Esophagus squamous epithelium (tissue), 5 donors: Measurements from ENCODE around the gene ELOVL2. TPM values are rescaled to one million over a fixed set of nuclear protein-coding genes. Genes with fewer than 3 reads are reported as not detected.

Experiments
- DNase-seq: peaks from one replicate; lab custom pipeline; 2025; lab: John Stamatoyannopoulos, UW
- H3K27ac ChIP-seq, 4 donors: fragments of 200-600 bp; sonication (generic); one replicate each; pipeline ENCODE4 v1.5.1; 2016 to 2019; ENCODE audit warnings: mild to moderate bottlenecking in 1 of 4
- H3K27me3 ChIP-seq, 4 donors: fragments of 200-600 bp; sonication (generic); 1 replicate in 3 of 4; 2 replicates in 1 of 4; pipeline versions ENCODE4 v1.5.1 to v1.6.0; 2017 to 2021; ENCODE audit warnings: antibody characterized with exemption in 1 of 4
- H3K36me3 ChIP-seq, 3 donors: fragments of 200-600 bp; sonication (generic); one replicate each; pipeline ENCODE4 v1.5.1; 2016 to 2019
- H3K4me1 ChIP-seq, 3 donors: fragments of 200-600 bp; sonication (generic); one replicate each; pipeline ENCODE4 v1.5.1; 2017 to 2019
- H3K4me3 ChIP-seq, 4 donors: fragments of 200-600 bp; sonication (generic); 1 replicate in 3 of 4; 2 replicates in 1 of 4; pipeline ENCODE4 v1.5.1; 2016 to 2019; ENCODE audit warnings: mild to moderate bottlenecking in 2 of 4, moderate library complexity in 1 of 4
- H3K9me3 ChIP-seq, 3 donors: fragments of 200-600 bp; sonication (generic); one replicate each; pipeline ENCODE4 v1.5.1; 2016 to 2019
- POLR2A ChIP-seq, 4 donors: fragments of 450-650 bp; IDR thresholded peaks; one replicate each; pipeline ENCODE4 v1.6.1; 2017; ENCODE audit warnings: antibody characterized with exemption in 4 of 4, mild to moderate bottlenecking in 4 of 4, moderate library complexity in 3 of 4
- WGBS, 2 donors: methylation state at CpG; one replicate each; pipeline ENCODE4 v1.1.5; 2018; 5-methylcytosine and 5-hydroxymethylcytosine counted together
- intact Hi-C: fragments of 100-400 bp; cut with DNase I; formaldehyde crosslinking; loops from one replicate; pipeline ENCODE4 v1.15.0; 2022
- total RNA-seq, 4 donors: library from RNA; depleted of rRNA; stranded (reverse); fragments of >200 nt; gene quantifications; one replicate each; pipeline ENCODE4 v1.1.0, GENCODE V29; 2016
- TF ChIP-seq, protein P1 (sequence below), 6 experiments: fragments of 450-650 bp in 4 of 6; fragments of 200-600 bp in 2 of 6; sonication (generic) in 2 of 6; IDR thresholded peaks; one replicate each; pipeline ENCODE4 v1.5.1; 2016 to 2019; ENCODE audit warnings: antibody characterized with exemption in 6 of 6, mild to moderate bottlenecking in 4 of 6, moderate library complexity in 4 of 6
- donor health status: DM: yes; HTN: yes; CAD: no.

The ELOVL2 gene
- total RNA-seq, 4 donors from 2014 or later, result 0.06 to 0.38 (median 0.18) TPM; not detected in 1

DNA sequence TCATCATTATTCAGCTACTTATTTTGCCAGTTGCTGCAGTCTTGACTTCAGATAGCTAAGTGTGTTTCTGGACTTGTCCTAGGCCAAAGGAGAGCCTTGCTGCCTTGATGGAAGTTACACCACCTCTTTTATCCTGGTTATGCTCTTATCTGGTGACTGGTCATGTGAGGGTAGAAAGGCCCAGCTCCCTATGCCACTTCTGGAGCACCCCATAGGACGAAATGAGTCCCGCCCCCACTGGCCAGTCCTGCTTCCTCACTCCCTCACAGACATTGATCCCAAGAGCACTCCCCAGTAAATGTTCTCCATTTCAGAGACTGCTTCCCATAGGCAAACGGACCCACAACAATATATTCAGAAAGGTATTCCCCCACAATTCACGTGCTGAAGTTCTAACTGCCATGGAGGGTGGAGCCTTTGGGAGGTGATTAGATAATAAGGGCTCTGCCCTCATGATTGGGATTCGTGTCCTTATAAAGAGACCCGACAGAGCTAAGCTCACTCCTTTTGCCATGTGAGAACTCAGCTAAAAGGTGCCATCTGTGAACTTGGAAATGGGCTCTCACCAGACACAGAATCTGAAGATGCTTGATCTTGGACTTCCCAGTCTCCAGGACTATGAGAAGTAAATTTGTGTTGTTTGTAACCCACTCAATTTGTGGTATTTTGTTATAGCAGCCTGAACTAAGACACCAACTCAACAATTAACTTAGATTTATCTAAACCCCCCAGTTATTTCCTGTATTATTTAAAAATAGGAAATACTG lies 21.5 kb upstream of the ELOVL2 start:
- Histone ChIP-seq H3K27me3 (peaks cover 0 to 11% (median 0%) of the 10 kb centered on the region in 4 donors), H3K27ac (no peak overlapping the region), H3K36me3 (no peaks in the 10 kb centered on the region), H3K4me3 (no peak overlapping the region), H3K9me3 (no peaks in the 10 kb centered on the region), H3K4me1 (no peaks in the 10 kb centered on the region)
- TF ChIP-seq, protein P1, sequence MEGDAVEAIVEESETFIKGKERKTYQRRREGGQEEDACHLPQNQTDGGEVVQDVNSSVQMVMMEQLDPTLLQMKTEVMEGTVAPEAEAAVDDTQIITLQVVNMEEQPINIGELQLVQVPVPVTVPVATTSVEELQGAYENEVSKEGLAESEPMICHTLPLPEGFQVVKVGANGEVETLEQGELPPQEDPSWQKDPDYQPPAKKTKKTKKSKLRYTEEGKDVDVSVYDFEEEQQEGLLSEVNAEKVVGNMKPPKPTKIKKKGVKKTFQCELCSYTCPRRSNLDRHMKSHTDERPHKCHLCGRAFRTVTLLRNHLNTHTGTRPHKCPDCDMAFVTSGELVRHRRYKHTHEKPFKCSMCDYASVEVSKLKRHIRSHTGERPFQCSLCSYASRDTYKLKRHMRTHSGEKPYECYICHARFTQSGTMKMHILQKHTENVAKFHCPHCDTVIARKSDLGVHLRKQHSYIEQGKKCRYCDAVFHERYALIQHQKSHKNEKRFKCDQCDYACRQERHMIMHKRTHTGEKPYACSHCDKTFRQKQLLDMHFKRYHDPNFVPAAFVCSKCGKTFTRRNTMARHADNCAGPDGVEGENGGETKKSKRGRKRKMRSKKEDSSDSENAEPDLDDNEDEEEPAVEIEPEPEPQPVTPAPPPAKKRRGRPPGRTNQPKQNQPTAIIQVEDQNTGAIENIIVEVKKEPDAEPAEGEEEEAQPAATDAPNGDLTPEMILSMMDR (IDR thresholded peaks at IDR 0.05), result no peak
- no peak for TF ChIP-seq POLR2A (IDR thresholded peaks at IDR 0.05)
- intact Hi-C loops, result loop anchor here (5.0 kb wide), 1 partner anchor 113 kb away; no protein-coding TSS in a partner anchor
- DNase-seq, result no peak
- WGBS, 2 donors, result 84 to 94% methylated on average over 6 of the region's 6 CpGs

DNA sequence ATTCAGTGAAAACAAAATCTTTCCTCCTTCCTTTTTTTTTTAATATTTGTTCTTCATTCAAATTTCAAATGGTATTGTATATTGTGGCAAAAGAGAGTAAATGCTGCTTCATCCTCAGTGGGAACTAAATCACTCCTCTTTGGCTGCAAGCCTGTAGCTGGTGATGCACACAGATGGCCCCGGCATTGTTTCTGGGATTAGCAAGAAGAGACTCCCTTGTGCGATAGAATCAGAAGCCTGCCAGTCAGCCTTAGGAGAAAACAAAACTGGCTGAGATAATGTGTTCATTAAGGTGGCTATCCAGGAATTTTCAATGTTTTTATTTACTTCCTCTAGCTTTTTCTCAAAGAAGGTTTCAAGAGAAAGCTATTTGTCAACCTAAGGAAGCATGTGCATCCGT lies 20.7 kb upstream of the ELOVL2 start:
- peaks cover 0 to 11% (median 0%) of the 10 kb centered on the region in 4 donors for H3K27me3 ChIP-seq
- no peak for TF ChIP-seq POLR2A (IDR thresholded peaks at IDR 0.05)
- TF ChIP-seq, protein P1 (IDR thresholded peaks at IDR 0.05), result no peak
- DNase-seq, result no peak
- H3K27ac ChIP-seq, result no peak overlapping the region
- no peaks in the 10 kb centered on the region for H3K36me3 ChIP-seq
- intact Hi-C loops, result loop anchor here (5.0 kb wide), 1 partner anchor 113 kb away; no protein-coding TSS in a partner anchor
- H3K9me3 ChIP-seq, result no peaks in the 10 kb centered on the region
- no peaks in the 10 kb centered on the region for H3K4me1 ChIP-seq
- H3K4me3 ChIP-seq, result no peak overlapping the region
- WGBS, 2 donors, result 53 to 54% methylated on average over 3 of the region's 3 CpGs

GRCh38 chr6:11062715-11063114 lies 18.6 kb upstream of the ELOVL2 start:
- H3K4me3 ChIP-seq, result no peak overlapping the region
- TF ChIP-seq, protein P1 (IDR thresholded peaks at IDR 0.05), result no peak
- TF ChIP-seq POLR2A (IDR thresholded peaks at IDR 0.05), result no peak
- H3K27me3 ChIP-seq, result peaks cover 0 to 11% (median 0%) of the 10 kb centered on the region in 4 donors
- H3K9me3 ChIP-seq, result no peaks in the 10 kb centered on the region
- H3K27ac ChIP-seq, result no peak overlapping the region
- WGBS, 2 donors, result 84 to 95% methylated on average over 2 of the region's 2 CpGs
- H3K36me3 ChIP-seq, result no peaks in the 10 kb centered on the region
- no peaks in the 10 kb centered on the region for H3K4me1 ChIP-seq
- DNase-seq, result no peak
- intact Hi-C loops, result no loop called here

DNA sequence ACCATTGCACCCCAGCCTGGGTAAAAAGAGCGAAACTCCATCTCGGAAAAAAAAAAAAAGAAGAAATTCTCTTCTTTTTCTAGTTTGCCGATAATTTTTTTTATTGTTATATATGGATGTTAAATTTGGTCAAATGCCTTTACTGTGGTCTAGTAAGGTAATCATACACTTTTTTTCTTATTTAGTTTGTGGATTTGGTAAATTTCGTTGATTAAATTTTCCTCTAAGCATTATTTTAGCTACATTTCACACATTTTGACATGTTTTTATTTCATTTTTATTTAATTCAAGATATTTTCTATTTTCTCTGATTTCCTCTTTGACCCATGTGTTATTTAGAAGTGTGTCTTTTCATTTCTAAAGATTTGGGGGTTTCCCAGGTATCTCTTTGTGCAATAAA lies 18.0 kb upstream of the ELOVL2 start:
- intact Hi-C loops, result no loop called here
- Histone ChIP-seq H3K4me3 (no peak overlapping the region), H3K27ac (no peak overlapping the region), H3K9me3 (no peaks in the 10 kb centered on the region), H3K36me3 (no peaks in the 10 kb centered on the region), H3K4me1 (no peaks in the 10 kb centered on the region), H3K27me3 (peaks cover 0 to 11% (median 0%) of the 10 kb centered on the region in 4 donors)
- DNase-seq, result no peak
- WGBS, 2 donors, result 86 to 88% methylated on average over 4 of the region's 4 CpGs
- TF ChIP-seq, protein P1 (IDR thresholded peaks at IDR 0.05), result no peak
- TF ChIP-seq POLR2A (IDR thresholded peaks at IDR 0.05), result no peak

DNA sequence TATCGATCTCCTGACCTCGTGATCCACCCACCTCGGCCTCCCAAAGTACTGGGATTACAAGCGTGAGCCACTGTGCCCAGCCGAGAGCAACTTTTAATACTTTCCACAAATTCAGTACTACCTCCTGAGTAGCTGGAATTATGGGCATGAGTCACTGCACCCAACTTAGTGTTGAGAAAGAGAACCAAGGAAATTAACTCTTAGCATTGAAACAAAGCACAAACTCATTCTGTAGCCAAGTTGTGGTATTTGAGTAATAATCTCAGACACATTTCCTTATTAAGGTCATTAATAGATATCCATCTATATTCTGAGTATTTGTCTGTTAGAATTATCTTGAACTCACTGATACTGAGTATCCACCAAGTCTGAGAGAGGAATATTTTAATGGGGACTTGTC lies 14.3 kb upstream of the ELOVL2 start:
- intact Hi-C loops, result loop anchor here (10.0 kb wide), 1 partner anchor 584 kb away; no protein-coding TSS in a partner anchor
- Histone ChIP-seq H3K4me1 (no peaks in the 10 kb centered on the region), H3K27me3 (peaks cover 0 to 11% (median 0%) of the 10 kb centered on the region in 4 donors), H3K27ac (no peak overlapping the region), H3K9me3 (no peaks in the 10 kb centered on the region), H3K36me3 (no peaks in the 10 kb centered on the region), H3K4me3 (no peak overlapping the region)
- DNase-seq, result no peak
- TF ChIP-seq POLR2A (IDR thresholded peaks at IDR 0.05), result no peak
- TF ChIP-seq, protein P1 (IDR thresholded peaks at IDR 0.05), result no peak
- 88 to 100% methylated on average over 2 to 4 of the region's 5 CpGs for WGBS, 2 donors
